Mesothelial cell of epicardium (in vitro differentiated cells): ENCODE data around the gene HTRA1. TPM values are rescaled to one million over a fixed set of nuclear protein-coding genes. Genes with fewer than 3 reads are reported as not detected.
A peak's percentile ranks its signal among the peaks of the same experiment; 100 is the strongest.

Experiments
- DNase-seq, 2 experiments: peaks; one replicate each; pipeline ENCODE4 v3.0.0; 2021; ENCODE audit warnings: low spot score in 2 of 2; ENCODE audit not compliant: unreplicated experiment in 2 of 2
- H3K27ac Mint-ChIP-seq: 2 replicates; pipeline ENCODE4 v1.8.0; 2021; ENCODE audit warnings: mixed read lengths
- H3K27me3 Mint-ChIP-seq: 2 replicates; pipeline ENCODE4 v1.8.0; 2021; ENCODE audit warnings: low read depth, mixed read lengths
- H3K36me3 Mint-ChIP-seq: 2 replicates; pipeline ENCODE4 v1.8.0; 2021; ENCODE audit warnings: mixed read lengths
- H3K4me1 Mint-ChIP-seq: 2 replicates; pipeline ENCODE4 v1.8.0; 2021; ENCODE audit warnings: mixed read lengths
- H3K4me3 Mint-ChIP-seq: 2 replicates; pipeline ENCODE4 v1.8.0; 2021; ENCODE audit warnings: mild to moderate bottlenecking, moderate library complexity, mixed read lengths
- H3K9me3 Mint-ChIP-seq: 2 replicates; pipeline ENCODE4 v1.8.0; 2021; ENCODE audit warnings: mixed read lengths
- CTCF ChIP-seq: fragments of 200-600 bp; sonication (generic); IDR thresholded peaks from one replicate; pipeline ENCODE4 v1.5.0; 2021; ENCODE audit warnings: antibody characterized with exemption; ENCODE audit not compliant: unreplicated experiment
- total RNA-seq: library from RNA; stranded (reverse); gene quantifications from 3 replicates; pipeline ENCODE4 v1.2.1, GENCODE V29; 2021

Gene HTRA1
- total RNA-seq, 1 donor from 2014 or later = 12.2 TPM

DNA sequence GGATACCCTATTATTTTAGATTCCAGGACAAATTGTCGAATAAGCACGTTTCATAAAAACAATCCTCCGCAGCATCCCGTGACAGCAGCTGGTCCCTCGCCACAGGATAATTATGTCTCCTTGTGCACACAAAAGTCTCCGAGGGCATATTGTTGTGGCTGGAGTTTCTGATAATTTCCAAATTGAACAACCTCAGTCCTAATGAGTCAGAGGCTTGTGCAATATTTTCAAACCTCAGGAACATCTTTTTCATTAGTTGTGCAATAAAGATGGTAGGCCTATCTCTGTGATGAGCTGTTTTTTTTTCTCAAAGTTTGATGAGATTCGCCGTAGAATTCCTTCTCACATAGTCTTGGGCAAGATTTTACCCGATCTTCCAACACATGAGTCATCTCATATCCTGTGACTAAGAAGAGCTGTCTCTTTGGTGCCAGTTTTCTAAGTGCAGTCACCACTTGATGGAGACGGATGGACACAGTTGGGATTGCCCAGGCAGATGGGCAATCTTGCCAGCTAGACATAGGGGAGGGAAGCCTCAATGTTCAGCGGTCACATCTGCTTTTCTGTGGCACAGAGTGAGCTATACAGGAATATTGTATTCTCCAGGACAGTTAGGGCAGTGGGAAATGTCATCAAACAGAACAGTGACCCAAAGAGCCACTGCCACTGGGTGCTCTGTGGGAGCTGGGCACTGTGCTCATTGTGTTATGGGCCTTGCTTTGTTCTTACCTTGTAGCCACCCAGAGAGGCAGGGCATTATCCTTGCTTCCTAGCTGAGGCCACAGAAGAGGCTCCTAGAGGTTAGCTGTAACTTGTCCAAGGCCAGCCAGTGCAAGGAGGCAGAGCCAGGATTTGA, 7.8 kb downstream of the HTRA1 start:
- TF ChIP-seq CTCF = no peak
- Mint-ChIP-seq H3K27me3 (peaks cover 49% of the 10 kb centered on the region), H3K27ac (no peak overlapping the region), H3K4me3 (no peak overlapping the region), H3K36me3 (no peaks in the 10 kb centered on the region), H3K9me3 (no peaks in the 10 kb centered on the region), H3K4me1 (peaks cover 5% of the 10 kb centered on the region)
- DNase-seq = no peak

- Mint-ChIP-seq H3K4me1 (peaks cover 12% of the 10 kb centered on the region), H3K27me3 (peaks cover 42% of the 10 kb centered on the region), H3K9me3 (no peaks in the 10 kb centered on the region), H3K36me3 (no peaks in the 10 kb centered on the region), H3K4me3 (no peak overlapping the region), H3K27ac (no peak overlapping the region)
- TF ChIP-seq CTCF = no peak
- no peak for DNase-seq
Measured at GRCh38 chr10:122469848-122470247, 8.5 kb downstream of the HTRA1 start.

GRCh38 chr10:122471531-122472177, 10.3 kb downstream of the HTRA1 start:
- H3K4me1 Mint-ChIP-seq = peaks cover 27% of the 10 kb centered on the region
- no peak overlapping the region for H3K27ac Mint-ChIP-seq
- no peak for TF ChIP-seq CTCF
- H3K9me3 Mint-ChIP-seq = no peaks in the 10 kb centered on the region
- H3K27me3 Mint-ChIP-seq = peaks cover 24% of the 10 kb centered on the region
- no peak overlapping the region for H3K4me3 Mint-ChIP-seq
- DNase-seq = no peak
- no peaks in the 10 kb centered on the region for H3K36me3 Mint-ChIP-seq

GRCh38 chr10:122473116-122473515, 11.8 kb downstream of the HTRA1 start:
- H3K27me3 Mint-ChIP-seq = peaks cover 11% of the 10 kb centered on the region
- no peak overlapping the region for H3K4me3 Mint-ChIP-seq
- DNase-seq = no peak
- H3K9me3 Mint-ChIP-seq = no peaks in the 10 kb centered on the region
- TF ChIP-seq CTCF = no peak
- no peaks in the 10 kb centered on the region for H3K36me3 Mint-ChIP-seq
- H3K27ac Mint-ChIP-seq = no peak overlapping the region
- peaks cover 27% of the 10 kb centered on the region for H3K4me1 Mint-ChIP-seq

DNA sequence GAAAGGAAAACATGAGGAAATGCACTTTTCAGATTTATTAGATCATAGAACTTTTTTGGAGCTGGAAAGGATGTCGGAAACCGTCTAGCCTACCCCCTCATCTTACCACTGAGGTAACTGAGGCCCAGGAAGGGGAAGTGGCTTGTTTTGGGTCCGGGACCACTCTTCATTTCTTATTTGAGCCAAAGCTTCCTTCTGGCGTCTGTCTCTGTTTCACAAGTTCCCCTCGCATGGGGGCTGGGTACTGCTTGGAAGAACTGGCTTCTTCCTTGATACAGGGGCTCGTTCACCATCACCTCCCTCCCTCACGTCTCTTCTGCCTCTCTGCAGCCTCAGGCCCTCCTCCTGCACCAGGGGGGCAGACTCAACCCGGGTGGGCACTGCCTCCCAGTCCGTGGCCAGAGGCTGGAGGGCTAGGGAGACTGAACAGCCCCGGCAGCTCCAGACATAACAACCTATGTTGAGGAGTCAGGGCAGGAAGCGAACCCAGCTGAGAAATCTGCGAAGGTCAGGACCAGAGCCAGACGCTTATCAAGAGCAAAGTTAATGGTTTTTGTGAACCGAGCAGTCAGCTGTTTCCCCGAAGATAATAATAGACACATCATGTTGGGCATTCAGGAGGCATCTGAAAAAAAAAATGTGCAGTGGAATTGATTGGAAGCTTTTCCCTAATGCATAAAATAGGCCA, 12.9 kb downstream of the HTRA1 start:
- peaks cover 7% of the 10 kb centered on the region for H3K27me3 Mint-ChIP-seq
- no peaks in the 10 kb centered on the region for H3K36me3 Mint-ChIP-seq
- peak overlapping the region; percentile 74 for H3K27ac Mint-ChIP-seq
- DNase-seq = no peak
- H3K9me3 Mint-ChIP-seq = no peaks in the 10 kb centered on the region
- H3K4me3 Mint-ChIP-seq = no peak overlapping the region
- no peak for TF ChIP-seq CTCF
- H3K4me1 Mint-ChIP-seq = peaks cover 27% of the 10 kb centered on the region
